ENCODE results near the gene ABCC5. TPM values are rescaled to one million over a fixed set of nuclear protein-coding genes. Genes with fewer than 3 reads are reported as not detected.

Gene ABCC5
- polyA plus RNA-seq, 1 donor (not counting 4 experiments of a cell fraction or from before 2014, with no cell fraction given), result 28.7 TPM

- Histone ChIP-seq H3K36me3 (ENCODE audit: control insufficient read depth in 2 of 2, extremely low read depth in 1 of 2, insufficient read depth in 2 of 2, low read length in 2 of 2) (no peaks in the 10 kb centered on the region), H3K9me3 (ENCODE audit: control insufficient read depth, low read depth, low read length) (no peaks in the 10 kb centered on the region), H3K4me2 (ENCODE audit: control insufficient read depth, extremely low read depth, insufficient read depth, low read depth, low read length) (no peak overlapping the region), H2AFZ (ENCODE audit: control insufficient read depth, low read length) (no peak overlapping the region), H3K4me3 (ENCODE audit: control insufficient read depth in 2 of 3, extremely low read depth in 1 of 3, insufficient read depth in 2 of 3, low read depth in 1 of 3, low read length in 3 of 3) (no peak overlapping the region), H3K79me2 (ENCODE audit: control insufficient read depth, insufficient read depth, low read length) (no peaks in the 10 kb centered on the region), H3K9ac (ENCODE audit: control insufficient read depth, extremely low read depth, insufficient read depth, low read length) (no peak overlapping the region), H3K9me1 (ENCODE audit: control insufficient read depth, extremely low read depth, insufficient read depth, low read length) (no peaks in the 10 kb centered on the region), H4K20me1 (ENCODE audit: control insufficient read depth, extremely low read depth, insufficient read depth, low read length) (no peaks in the 10 kb centered on the region), H3K4me1 (ENCODE audit: control insufficient read depth, extremely low read depth, insufficient read depth, low read length) (no peaks in the 10 kb centered on the region), H3K27ac (ENCODE audit: control insufficient read depth, insufficient read depth, low read length) (no peak overlapping the region), H3K27me3 (ENCODE audit: control insufficient read depth, extremely low read depth, insufficient read depth, low read length) (no peaks in the 10 kb centered on the region)
- no peak for TF ChIP-seq EZH2 (IDR thresholded peaks at IDR 0.05; ENCODE audit: low read length)
- TF ChIP-seq CTCF (optimal IDR thresholded peaks at IDR 0.05 in 1 of 3, IDR thresholded peaks at IDR 0.05 in 1 of 3, conservative IDR thresholded peaks at IDR 0.05 in 1 of 3; ENCODE audit: extremely low read depth in 1 of 3, insufficient read depth in 2 of 3, low read length in 3 of 3), result no peak
- no peak for FAIRE-seq
- dilution Hi-C loops (cut with MboI; ENCODE audit: extremely low pct_ligation_motif_present, low sequenced_read_pairs), result no loop called here
- no peak for DNase-seq (ENCODE audit: low read depth, low spot score)
Measured at GRCh38 chr3:183892610-183893214, 125.0 kb downstream of the ABCC5 start.

- peaks cover 38% of the 10 kb centered on the region for H3K79me2 ChIP-seq (ENCODE audit: control insufficient read depth, insufficient read depth, low read length)
- no peaks in the 10 kb centered on the region for H3K27me3 ChIP-seq (ENCODE audit: control insufficient read depth, extremely low read depth, insufficient read depth, low read length)
- peaks cover 12% of the 10 kb centered on the region for H3K4me1 ChIP-seq (ENCODE audit: control insufficient read depth, extremely low read depth, insufficient read depth, low read length)
- no peak for DNase-seq (ENCODE audit: low read depth, low spot score)
- dilution Hi-C loops (cut with MboI; ENCODE audit: extremely low pct_ligation_motif_present, low sequenced_read_pairs), result no loop called here
- no peak overlapping the region for H3K27ac ChIP-seq (ENCODE audit: control insufficient read depth, insufficient read depth, low read length)
- H3K9me3 ChIP-seq (ENCODE audit: control insufficient read depth, low read depth, low read length), result no peaks in the 10 kb centered on the region
- H3K9me1 ChIP-seq (ENCODE audit: control insufficient read depth, extremely low read depth, insufficient read depth, low read length), result no peaks in the 10 kb centered on the region
- H4K20me1 ChIP-seq (ENCODE audit: control insufficient read depth, extremely low read depth, insufficient read depth, low read length), result no peaks in the 10 kb centered on the region
- no peak overlapping the region for H3K9ac ChIP-seq (ENCODE audit: control insufficient read depth, extremely low read depth, insufficient read depth, low read length)
- no peak overlapping the region for H3K4me2 ChIP-seq (ENCODE audit: control insufficient read depth, extremely low read depth, insufficient read depth, low read depth, low read length)
- H3K36me3 ChIP-seq (ENCODE audit: control insufficient read depth in 2 of 2, extremely low read depth in 1 of 2, insufficient read depth in 2 of 2, low read length in 2 of 2), result no peaks in the 10 kb centered on the region
- H2AFZ ChIP-seq (ENCODE audit: control insufficient read depth, low read length), result no peak overlapping the region
- H3K4me3 ChIP-seq (ENCODE audit: control insufficient read depth in 2 of 3, extremely low read depth in 1 of 3, insufficient read depth in 2 of 3, low read depth in 1 of 3, low read length in 3 of 3), result no peak overlapping the region
- no peak for TF ChIP-seq CTCF (optimal IDR thresholded peaks at IDR 0.05 in 1 of 3, IDR thresholded peaks at IDR 0.05 in 1 of 3, conservative IDR thresholded peaks at IDR 0.05 in 1 of 3; ENCODE audit: extremely low read depth in 1 of 3, insufficient read depth in 2 of 3, low read length in 3 of 3)
- no peak for TF ChIP-seq EZH2 (IDR thresholded peaks at IDR 0.05; ENCODE audit: low read length)
- FAIRE-seq, result no peak
Measured at GRCh38 chr3:183885766-183886165, 131.9 kb downstream of the ABCC5 start.

Measured in keratinocyte (primary cell).